Activated CD4-positive, alpha-beta T cell treated with anti-CD3 and anti-CD28 coated beads for 36 hours (primary cell): ENCODE measurements around the gene EBP. TPM values are rescaled to one million over a fixed set of nuclear protein-coding genes. Genes with fewer than 3 reads are reported as not detected.
A peak's percentile ranks its signal among the peaks of the same experiment; 100 is the strongest.
"Not testable (repeated sequence)": the region's sequence is repeated elsewhere in the genome, so short reads cannot be mapped to it uniquely, and the experiment has no call there.

Source experiments
- ATAC-seq: fragments of 200-7000 bp; cut with Tn5 transposase; one replicate; pipeline ENCODE4 v1.10.0; 2021; ENCODE audit warnings: mild to moderate bottlenecking, moderate library complexity
- CTCF ChIA-PET: fragments of 350-600 bp; sonication (Branson Sonifier 250); formaldehyde crosslinking; loops from one replicate; lab custom pipeline; 2021; ENCODE audit warnings: antibody characterized with exemption; lab: Charles Lee
- POLR2A ChIA-PET: fragments of 350-600 bp; sonication (Branson Sonifier 250); formaldehyde crosslinking; loops from one replicate; lab custom pipeline; 2021; ENCODE audit warnings: antibody characterized with exemption, inconsistent platforms; lab: Charles Lee
- DNase-seq: peaks from one replicate; pipeline ENCODE4 v3.0.0-alpha.2; 2020
- H3K27ac Mint-ChIP-seq: one replicate; pipeline ENCODE4 v1.8.0; 2021; ENCODE audit warnings: mixed read lengths
- H3K27me3 Mint-ChIP-seq: one replicate; pipeline ENCODE4 v1.8.0; 2021; ENCODE audit warnings: mixed read lengths
- H3K36me3 Mint-ChIP-seq: one replicate; pipeline ENCODE4 v1.8.0; 2021; ENCODE audit warnings: low read depth, mixed read lengths
- H3K4me1 Mint-ChIP-seq: one replicate; pipeline ENCODE4 v1.8.0; 2021; ENCODE audit warnings: mixed read lengths
- H3K4me3 Mint-ChIP-seq: one replicate; pipeline ENCODE4 v1.8.0; 2021; ENCODE audit warnings: mild to moderate bottlenecking, moderate library complexity, mixed read lengths
- H3K9me3 Mint-ChIP-seq: one replicate; pipeline ENCODE4 v1.8.0; 2021; ENCODE audit warnings: low read depth, mixed read lengths
- intact Hi-C, 2 experiments: fragments of 100-400 bp; cut with DNase I in 1 of 2; cut with micrococcal nuclease in 1 of 2; formaldehyde crosslinking; loops; one replicate each; pipeline versions ENCODE4 v1.14.2 to v1.15.1; 2022 to 2024; cut with DNase I, micrococcal nuclease
- total RNA-seq, 2 experiments: library from RNA; stranded (reverse); gene quantifications; one replicate each; pipeline ENCODE4 v1.2.3, GENCODE V29; 2021

EBP gene
- total RNA-seq, 2 experiments from 2014 or later = 137 to 140 TPM

GRCh38 chrX:48540480-48540879, 18.9 kb downstream of the EBP start:
- peaks cover 15% of the 10 kb centered on the region for H3K4me1 Mint-ChIP-seq
- ChIA-PET CTCF (interaction anchor here (1.5 to 1.9 kb wide), 3 partner anchors 9 to 73 kb away, joined by 3 to 8 read pairs (median 5); partner anchors contain the start of gene RBM3), POLR2A (interaction anchor here (0.6 to 1.8 kb wide), 3 partner anchors 19 to 379 kb away, joined by 5 to 16 read pairs (median 5); partner anchors contain the start of genes EBP, PIM2 and RBM3)
- intact Hi-C loops = no loop called here
- H3K4me3 Mint-ChIP-seq = peak overlapping the region; percentile 87
- ATAC-seq (no peak), DNase-seq (no peak)
- H3K27me3 Mint-ChIP-seq = no peaks in the 10 kb centered on the region
- H3K9me3 Mint-ChIP-seq = no peaks in the 10 kb centered on the region
- peak overlapping the region; percentile 89 for H3K27ac Mint-ChIP-seq
- peaks cover 16% of the 10 kb centered on the region for H3K36me3 Mint-ChIP-seq

GRCh38 chrX:48541140-48541814, 19.7 kb downstream of the EBP start:
- intact Hi-C loops = no loop called here
- ChIA-PET CTCF (interaction anchor here (1.5 kb wide), 1 partner anchor 8 kb away, joined by 3 read pairs; no protein-coding TSS in a partner anchor), POLR2A (no interaction called here)
- Mint-ChIP-seq H3K27me3 (no peaks in the 10 kb centered on the region), H3K4me3 (peak overlapping the region; percentile 87), H3K27ac (peak overlapping the region; percentile 89), H3K9me3 (no peaks in the 10 kb centered on the region), H3K36me3 (peaks cover 16% of the 10 kb centered on the region), H3K4me1 (peaks cover 15% of the 10 kb centered on the region)
- DNase-seq (no peak), ATAC-seq (no peak)

- H3K4me3 Mint-ChIP-seq = no peak overlapping the region
- intact Hi-C loops = no loop called here
- no peaks in the 10 kb centered on the region for H3K27me3 Mint-ChIP-seq
- ChIA-PET CTCF (interaction anchor here (0.8 kb wide), 1 partner anchor 75 kb away, joined by 3 read pairs; no protein-coding TSS in a partner anchor), POLR2A (no interaction called here)
- no peak for DNase-seq
- no peaks in the 10 kb centered on the region for H3K9me3 Mint-ChIP-seq
- H3K4me1 Mint-ChIP-seq = no peaks in the 10 kb centered on the region
- H3K36me3 Mint-ChIP-seq = peaks cover 16% of the 10 kb centered on the region
- no peak for ATAC-seq
- no peak overlapping the region for H3K27ac Mint-ChIP-seq
These were observed 27.3 kb downstream of the EBP start for GRCh38 chrX:48548871-48549270.

GRCh38 chrX:48555731-48556325, 34.2 kb downstream of the EBP start:
- H3K36me3 Mint-ChIP-seq = peaks cover 30% of the 10 kb centered on the region
- H3K4me3 Mint-ChIP-seq, H3K27ac Mint-ChIP-seq, ATAC-seq, H3K4me1 Mint-ChIP-seq, POLR2A ChIA-PET, intact Hi-C loops, DNase-seq, H3K27me3 Mint-ChIP-seq, H3K9me3 Mint-ChIP-seq, CTCF ChIA-PET: not testable (repeated sequence)

GRCh38 chrX:48558271-48558670, 36.7 kb downstream of the EBP start:
- Mint-ChIP-seq H3K27ac (peak overlapping the region; percentile 82), H3K36me3 (peaks cover 30% of the 10 kb centered on the region), H3K27me3 (no peaks in the 10 kb centered on the region), H3K9me3 (no peaks in the 10 kb centered on the region), H3K4me3 (no peak overlapping the region), H3K4me1 (peaks cover 3% of the 10 kb centered on the region)
- DNase-seq (no peak), ATAC-seq (peak; percentile 99)
- intact Hi-C loops = loop anchor here in 1 of 2 experiments (1.0 kb wide), 1 partner anchor 12 kb away; no protein-coding TSS in a partner anchor
- CTCF ChIA-PET = interaction anchor here (0.6 to 0.9 kb wide), 2 partner anchors 9 to 30 kb away, joined by 3 to 4 read pairs; no protein-coding TSS in a partner anchor
- POLR2A ChIA-PET = interaction anchor here (0.6 to 0.9 kb wide), 2 partner anchors 16 to 19 kb away, joined by 3 read pairs; partner anchors contain the start of gene RBM3

- Mint-ChIP-seq H3K27me3 (no peaks in the 10 kb centered on the region), H3K36me3 (peaks cover 31% of the 10 kb centered on the region), H3K9me3 (no peaks in the 10 kb centered on the region), H3K27ac (peak overlapping the region; percentile 37), H3K4me3 (no peak overlapping the region), H3K4me1 (peaks cover 3% of the 10 kb centered on the region)
- POLR2A ChIA-PET = interaction anchor here (0.6 kb wide), 1 partner anchor 14 kb away, joined by 3 read pairs; no protein-coding TSS in a partner anchor
- intact Hi-C loops = no loop called here
- no peak for ATAC-seq
- CTCF ChIA-PET = no interaction called here
- no peak for DNase-seq
These were observed 38.0 kb downstream of the EBP start for GRCh38 chrX:48559636-48560035.

- Mint-ChIP-seq H3K27me3 (no peaks in the 10 kb centered on the region), H3K9me3 (no peaks in the 10 kb centered on the region), H3K27ac (no peak overlapping the region), H3K4me3 (no peak overlapping the region), H3K4me1 (peaks cover 3% of the 10 kb centered on the region), H3K36me3 (peaks cover 28% of the 10 kb centered on the region)
- ChIA-PET CTCF (interaction anchor here (0.5 to 0.6 kb wide), 2 partner anchors 10 to 22 kb away, joined by 3 read pairs; no protein-coding TSS in a partner anchor), POLR2A (no interaction called here)
- ATAC-seq (no peak), DNase-seq (no peak)
- intact Hi-C loops = no loop called here
These were observed 38.4 kb downstream of the EBP start for GRCh38 chrX:48560056-48560455.

GRCh38 chrX:48560681-48561080, 39.1 kb downstream of the EBP start:
- H3K27me3 Mint-ChIP-seq = no peaks in the 10 kb centered on the region
- ATAC-seq = no peak

GRCh38 chrX:48569958-48570357, 48.4 kb downstream of the EBP start:
- H3K9me3 Mint-ChIP-seq = no peaks in the 10 kb centered on the region
- DNase-seq (peak; percentile 46), ATAC-seq (peak; percentile 74)
- intact Hi-C loops = loop anchor here (1.0 to 10.0 kb wide), 4 partner anchors 12 to 605 kb away; partner anchors contain the start of genes FTSJ1 (in 1 of the 2), PLP2 (in 1 of the 2), SLC38A5 (in 1 of the 2) and TBC1D25 (in 1 of the 2)
- no peak overlapping the region for H3K4me3 Mint-ChIP-seq
- peaks cover 2% of the 10 kb centered on the region for H3K36me3 Mint-ChIP-seq
- POLR2A ChIA-PET = no interaction called here
- peaks cover 7% of the 10 kb centered on the region for H3K4me1 Mint-ChIP-seq
- no peaks in the 10 kb centered on the region for H3K27me3 Mint-ChIP-seq
- peak overlapping the region; percentile 70 for H3K27ac Mint-ChIP-seq
- CTCF ChIA-PET = interaction anchor here (0.6 to 0.8 kb wide), 2 partner anchors 9 to 40 kb away, joined by 3 read pairs; no protein-coding TSS in a partner anchor

More at GRCh38 chrX:48560681-48561080, 39.1 kb downstream of the EBP start:
- ChIA-PET CTCF (interaction anchor here (0.5 to 0.6 kb wide), 2 partner anchors 9 to 22 kb away, joined by 3 read pairs; no protein-coding TSS in a partner anchor), POLR2A (no interaction called here)
- DNase-seq = no peak
- Mint-ChIP-seq H3K4me1 (peaks cover 3% of the 10 kb centered on the region), H3K27ac (no peak overlapping the region), H3K9me3 (no peaks in the 10 kb centered on the region), H3K4me3 (no peak overlapping the region), H3K36me3 (peaks cover 24% of the 10 kb centered on the region)
- intact Hi-C loops = no loop called here

- ATAC-seq (peak; percentile 8), DNase-seq (peak; percentile 32)
- CTCF ChIA-PET = interaction anchor here (0.6 to 1.7 kb wide), 2 partner anchors 34 to 914 kb away, joined by 3 to 8 read pairs; partner anchors contain the start of genes TBC1D25 and UXT
- Mint-ChIP-seq H3K36me3 (peaks cover 36% of the 10 kb centered on the region), H3K27ac (peak overlapping the region; percentile 100), H3K9me3 (no peaks in the 10 kb centered on the region), H3K4me3 (peak overlapping the region; percentile 99), H3K27me3 (no peaks in the 10 kb centered on the region), H3K4me1 (peaks cover 22% of the 10 kb centered on the region)
- intact Hi-C loops = loop anchor here (1.0 to 10.0 kb wide), 14 partner anchors 24 to 696 kb away; partner anchors contain the start of genes EBP (in 2 of the 2), FTSJ1 (in 2 of the 2), TBC1D25 (in 2 of the 2) and WDR13 (in 2 of the 2)
- POLR2A ChIA-PET = interaction anchor here (0.6 to 2.3 kb wide), 6 partner anchors 14 to 324 kb away, joined by 3 to 16 read pairs (median 3); partner anchors contain the start of genes PQBP1, TBC1D25 and TIMM17B
These were observed 52.2 kb downstream of the EBP start for GRCh38 chrX:48573690-48574269.
